Stimulated activated CD4-positive, alpha-beta T cell treated with anti-CD3 and anti-CD28 coated beads, Interleukin-1b, Interleukin-23, amount 100 ng/mL, for 24 hours (primary cell): ENCODE data around the gene PSME3.
"Not testable (repeated sequence)": the region's sequence is repeated elsewhere in the genome, so short reads cannot be mapped to it uniquely, and the experiment has no call there.

Experiments
- DNase-seq, 4 experiments: peaks; one replicate each; pipeline ENCODE4 v3.0.0-alpha.2; 2020; ENCODE audit warnings: low read depth in 4 of 4, low spot score in 1 of 4

The PSME3 gene

GRCh38 chr17:42877037-42877436 lies 43.8 kb downstream of the PSME3 start:
- DNase-seq = no peak

GRCh38 chr17:42878123-42878880 lies 45.1 kb downstream of the PSME3 start:
- no peak for DNase-seq

GRCh38 chr17:42878924-42879595 lies 45.9 kb downstream of the PSME3 start:
- no peak for DNase-seq

GRCh38 chr17:42879596-42879985 lies 46.4 kb downstream of the PSME3 start:
- DNase-seq = no peak

GRCh38 chr17:42880776-42881310 lies 47.6 kb downstream of the PSME3 start:
- no peak for DNase-seq

GRCh38 chr17:42881706-42882105 lies 48.5 kb downstream of the PSME3 start:
- not testable (repeated sequence) for DNase-seq

- no peak for DNase-seq
Observed at GRCh38 chr17:42882166-42882565, 49.0 kb downstream of the PSME3 start.

- DNase-seq = no peak
Observed at GRCh38 chr17:42883802-42884558, 50.8 kb downstream of the PSME3 start.

GRCh38 chr17:42885806-42886205 lies 52.6 kb downstream of the PSME3 start:
- not testable (repeated sequence) for DNase-seq

GRCh38 chr17:42886283-42887176 lies 53.3 kb downstream of the PSME3 start:
- DNase-seq = no peak

- DNase-seq = no peak
Observed at GRCh38 chr17:42889809-42890208, 56.6 kb downstream of the PSME3 start.

- no peak for DNase-seq
Observed at GRCh38 chr17:42891539-42892152, 58.4 kb downstream of the PSME3 start.

- DNase-seq = no peak
Observed at GRCh38 chr17:42893359-42893758, 60.2 kb downstream of the PSME3 start.
